HCT116 (cell line): Measurements from ENCODE around the gene SH3BP4. TPM values are rescaled to one million over a fixed set of nuclear protein-coding genes. Genes with fewer than 3 reads are reported as not detected.

ENCODE experiments used
- ATAC-seq: fragments of 200-7000 bp; cut with Tn5 transposase; 2 replicates; pipeline ENCODE4 v1.9.1; 2020; ENCODE audit warnings: mild to moderate bottlenecking, moderate library complexity
- BruUV-seq: library from RNA; stranded (reverse); fragments of 400-500 nt; replicated peaks from 2 replicates; lab custom pipeline; 2021; lab: Mats Ljungman, UMichigan
- CTCF ChIA-PET: fragments of 300-600 bp; sonication (Branson Sonifier 250); formaldehyde crosslinking; loops from one replicate; lab custom pipeline; 2021; ENCODE audit warnings: antibody characterized with exemption; lab: Charles Lee
- POLR2A ChIA-PET: fragments of 300-600, 350-600 bp; sonication (Branson Sonifier 250); formaldehyde crosslinking; loops from one replicate; lab custom pipeline; 2021; ENCODE audit warnings: antibody characterized with exemption; lab: Charles Lee
- RAD21 ChIA-PET, 2 experiments: fragments of 300-600 bp; sonication (Branson Sonifier 250); formaldehyde crosslinking; loops; one replicate each; lab custom pipeline; 2023; ENCODE audit warnings: low total read pairs in 2 of 2; ENCODE audit not compliant: uncharacterized antibody in 2 of 2, unreplicated experiment in 2 of 2, low non-redundant PET in 1 of 2; lab: Charles Lee
- DNase-seq: peaks from one replicate; pipeline ENCODE4 v3.0.0-alpha.2; 2010; ENCODE audit warnings: low read depth, low spot score
- H2AFZ ChIP-seq: fragments of 200-600 bp; shearing (Covaris generic), sonication (generic); 2 replicates; pipeline ENCODE4 v1.6.1; 2017; ENCODE audit warnings: low read depth, mixed run types, mixed read lengths, antibody characterized with exemption, low read length; ENCODE audit not compliant: poor library complexity, severe bottlenecking
- H3K27ac ChIP-seq: 2 replicates; pipeline ENCODE4 v1.5.1; 2012; ENCODE audit warnings: low read depth, low read length
- H3K27me3 ChIP-seq: fragments of 200-600 bp; sonication (generic); 2 replicates; pipeline ENCODE4 v1.6.1; 2016; ENCODE audit warnings: mixed run types, low read length, mixed read lengths; ENCODE audit not compliant: insufficient read depth
- H3K36me3 ChIP-seq, 2 experiments: fragments of 200-500 bp in 1 of 2; fragments of 200-600 bp in 1 of 2; sonication (Bioruptor generic) in 1 of 2; sonication (generic) in 1 of 2; 2 replicates each; pipeline versions ENCODE4 v1.5.1 to v1.6.1; 2014 to 2016; ENCODE audit warnings: low read length in 2 of 2, inconsistent platforms in 1 of 2, mixed read lengths in 1 of 2, mixed run types in 1 of 2; ENCODE audit not compliant: insufficient read depth in 2 of 2, control insufficient read depth in 1 of 2
- H3K4me1 ChIP-seq, 2 experiments: fragments of 200-600 bp in 1 of 2; sonication (generic) in 1 of 2; 2 replicates each; pipeline versions ENCODE4 v1.5.1 to v1.6.1; 2012 to 2017; ENCODE audit warnings: low read length in 2 of 2, inconsistent platforms in 1 of 2, mild to moderate bottlenecking in 1 of 2, mixed read lengths in 1 of 2, mixed run types in 1 of 2, moderate library complexity in 1 of 2; ENCODE audit not compliant: insufficient read depth in 2 of 2, control insufficient read depth in 1 of 2
- H3K4me2 ChIP-seq: fragments of 200-600 bp; sonication (generic); 2 replicates; pipeline ENCODE4 v1.6.1; 2017; ENCODE audit warnings: mixed run types, low read length, mixed read lengths
- H3K4me3 ChIP-seq, 2 experiments: fragments of 200-600 bp in 1 of 2; sonication (generic) in 1 of 2; replicated peaks in 1 of 2; 2 replicates each; pipeline ENCODE4 v1.5.1; 2011 to 2016; ENCODE audit warnings: low read length in 2 of 2, control low read depth in 1 of 2, low read depth in 1 of 2, mild to moderate bottlenecking in 1 of 2, mixed read lengths in 1 of 2, mixed run types in 1 of 2
- H3K79me2 ChIP-seq: fragments of 200-600 bp; sonication (generic); 2 replicates; pipeline ENCODE4 v1.6.1; 2017; ENCODE audit warnings: mild to moderate bottlenecking, mixed run types, low read length, moderate library complexity, mixed read lengths; ENCODE audit not compliant: insufficient read depth
- H3K9ac ChIP-seq: fragments of 200-600 bp; sonication (generic); 2 replicates; pipeline ENCODE4 v1.6.1; 2016; ENCODE audit warnings: low read length, mixed read lengths
- H3K9me2 ChIP-seq: fragments of 200-600 bp; sonication (generic), shearing (Covaris generic); 2 replicates; pipeline ENCODE4 v1.6.1; 2017; ENCODE audit warnings: mixed run types, mild to moderate bottlenecking, moderate library complexity; ENCODE audit not compliant: insufficient read depth
- H3K9me3 ChIP-seq, 2 experiments: fragments of 200-500 bp in 1 of 2; fragments of 200-600 bp in 1 of 2; sonication (Bioruptor generic) in 1 of 2; sonication (generic) in 1 of 2; 2 replicates each; pipeline ENCODE4 v1.6.1; 2014 to 2017; ENCODE audit warnings: low read length in 2 of 2, mixed read lengths in 2 of 2, inconsistent platforms in 1 of 2, low read depth in 1 of 2, mild to moderate bottlenecking in 1 of 2, mixed run types in 1 of 2, moderate library complexity in 1 of 2; ENCODE audit not compliant: control insufficient read depth in 1 of 2, insufficient read depth in 1 of 2
- H4K20me1 ChIP-seq: fragments of 200-600 bp; sonication (generic), shearing (Covaris generic); 2 replicates; pipeline ENCODE4 v1.6.1; 2017; ENCODE audit warnings: mixed run types, mild to moderate bottlenecking, moderate library complexity; ENCODE audit not compliant: insufficient read depth
- ATF3 ChIP-seq: IDR thresholded peaks from 2 replicates; pipeline ENCODE4 v1.6.1; 2012
- CEBPB ChIP-seq: IDR thresholded peaks from 2 replicates; pipeline ENCODE4 v1.6.1; 2012; ENCODE audit warnings: low read depth
- EZH2 ChIP-seq: fragments of 200-600 bp; sonication (generic); IDR thresholded peaks from 2 replicates; pipeline ENCODE4 v1.6.1; 2017; ENCODE audit warnings: antibody characterized with exemption, mixed run types
- FOSL1 ChIP-seq: IDR thresholded peaks from 2 replicates; pipeline ENCODE4 v1.6.1; 2012; ENCODE audit warnings: low read depth
- JUND ChIP-seq: IDR thresholded peaks from 2 replicates; pipeline ENCODE4 v1.6.1; 2012
- MAX ChIP-seq: IDR thresholded peaks from 2 replicates; pipeline ENCODE4 v1.6.1; 2012
- POLR2AphosphoS5 ChIP-seq: IDR thresholded peaks from 2 replicates; pipeline ENCODE4 v1.6.1; 2011; ENCODE audit warnings: mild to moderate bottlenecking, low read depth, low read length, moderate library complexity
- REST ChIP-seq: IDR thresholded peaks from 2 replicates; pipeline ENCODE4 v1.6.1; 2012; ENCODE audit warnings: low read depth
- SRF ChIP-seq: IDR thresholded peaks from 2 replicates; pipeline ENCODE4 v1.6.1; 2012; ENCODE audit warnings: low read depth
- TCF7L2 ChIP-seq: IDR thresholded peaks from 2 replicates; pipeline ENCODE4 v1.7.0; 2011; ENCODE audit warnings: borderline replicate concordance, inconsistent platforms; ENCODE audit not compliant: insufficient read depth, insufficient read length; ENCODE audit errors: extremely low read depth
- YY1 ChIP-seq: IDR thresholded peaks from 2 replicates; pipeline ENCODE4 v1.6.1; 2011; ENCODE audit warnings: low read length, low read depth, moderate library complexity, mild to moderate bottlenecking; ENCODE audit not compliant: insufficient replicate concordance; ENCODE audit errors: extremely low read depth
- ZBTB33 ChIP-seq: IDR thresholded peaks from 2 replicates; pipeline ENCODE4 v1.6.1; 2011; ENCODE audit warnings: mild to moderate bottlenecking, low read length, moderate library complexity; ENCODE audit not compliant: insufficient replicate concordance; ENCODE audit errors: extremely low read depth
- ZNF274 ChIP-seq: fragments of 200-500 bp; sonication (Bioruptor generic); IDR thresholded peaks from 2 replicates; pipeline ENCODE4 v1.6.1; 2014; ENCODE audit warnings: mild to moderate bottlenecking, low read depth, low read length, inconsistent platforms
- intact Hi-C: fragments of 100-400 bp; cut with micrococcal nuclease; formaldehyde crosslinking; loops from 2 replicates; pipeline ENCODE4 v1.10.0; 2022
- total RNA-seq: library from RNA; stranded (reverse); gene quantifications from one replicate; pipeline ENCODE4 v1.2.1, GENCODE V29; 2021; ENCODE audit not compliant: unreplicated experiment

SH3BP4 gene
- total RNA-seq, 1 experiment from 2014 or later = 32.9 TPM

GRCh38 chr2:234979204-234980167 lies 27.7 kb downstream of the SH3BP4 start:
- Histone ChIP-seq H4K20me1 (no peaks in the 10 kb centered on the region), H3K4me1 (peaks cover 63 to 75% of the 10 kb centered on the region in 2 experiments), H2AFZ (no peak overlapping the region), H3K79me2 (peaks cover 76% of the 10 kb centered on the region), H3K9me3 (peaks cover 0 to 7% of the 10 kb centered on the region in 2 experiments; a peak in 1 of 4 replicates), H3K9me2 (no peaks in the 10 kb centered on the region), H3K27ac (no peak overlapping the region), H3K4me2 (peak overlapping the region; percentile 58; the same call in 1 of the 2 replicates), H3K9ac (no peak overlapping the region), H3K27me3 (no peaks in the 10 kb centered on the region), H3K36me3 (peaks cover 0 to 3% of the 10 kb centered on the region in 2 experiments; a peak in 1 of 4 replicates), H3K4me3 (no peak overlapping the region)
- ATAC-seq = no peak
- DNase-seq = no peak
- intact Hi-C loops = no loop called here
- CTCF ChIA-PET = interaction anchor here (1.4 kb wide), 1 partner anchor 98 kb away, joined by 4 read pairs; no protein-coding TSS in a partner anchor
- POLR2A ChIA-PET = interaction anchor here (1.8 kb wide), 1 partner anchor 99 kb away, joined by 5 read pairs; no protein-coding TSS in a partner anchor
- no peak for TF ChIP-seq EZH2
- TF ChIP-seq POLR2AphosphoS5 = no peak
- no peak for TF ChIP-seq ZNF274
- no peak for TF ChIP-seq MAX
- TF ChIP-seq JUND = no peak
- TF ChIP-seq CEBPB = no peak
- no peak for TF ChIP-seq ZBTB33
- TF ChIP-seq ATF3 = no peak
- TF ChIP-seq REST = no peak
- TF ChIP-seq SRF = no peak
- no peak for TF ChIP-seq YY1
- TF ChIP-seq TCF7L2 = no peak
- TF ChIP-seq FOSL1 = no peak
- RAD21 ChIA-PET = no interaction called here
- no TSS peak for BruUV-seq
